HepG2 (cell line): Measurements from ENCODE around the gene GFRA4. TPM values are rescaled to one million over a fixed set of nuclear protein-coding genes. Genes with fewer than 3 reads are reported as not detected.
A peak's percentile ranks its signal among the peaks of the same experiment; 100 is the strongest.

Source experiments
- ASH2L ChIP-seq: fragments of 300-600, 200-600 bp; sonication (generic); IDR thresholded peaks from 2 replicates; pipeline ENCODE4 v1.7.0; 2017; ENCODE audit warnings: low read depth, mild to moderate bottlenecking, moderate library complexity, mixed read lengths, low read length; ENCODE audit not compliant: insufficient read length
- GPN1 ChIP-seq: sonication (generic); formaldehyde crosslinking; IDR thresholded peaks from 2 replicates; pipeline ENCODE4 v1.5.1; 2020; ENCODE audit warnings: missing genetic modification reagents, borderline replicate concordance
- NFYB ChIP-seq: sonication (generic); formaldehyde crosslinking; IDR thresholded peaks from 2 replicates; pipeline ENCODE4 v1.4.0; 2020; ENCODE audit warnings: missing genetic modification reagents
- SNAPC5 ChIP-seq: sonication (generic); formaldehyde crosslinking; IDR thresholded peaks from 2 replicates; pipeline ENCODE4 v1.8.1; 2023; ENCODE audit warnings: mild to moderate bottlenecking, missing genetic modification reagents, borderline replicate concordance
- TBX2 ChIP-seq: sonication (generic); formaldehyde crosslinking; IDR thresholded peaks from 2 replicates; pipeline ENCODE4 v1.5.0; 2020; ENCODE audit warnings: missing genetic modification reagents, mild to moderate bottlenecking, borderline replicate concordance
- TCF7L2 ChIP-seq: IDR thresholded peaks from 2 replicates; pipeline ENCODE4 v1.6.1; 2011; ENCODE audit warnings: mild to moderate bottlenecking, low read depth, low read length, moderate library complexity
- ZMYM3 ChIP-seq: sonication (generic); formaldehyde crosslinking; IDR thresholded peaks from 2 replicates; pipeline ENCODE4 v1.5.1; 2020; ENCODE audit warnings: mild to moderate bottlenecking, missing genetic modification reagents
- ZNF275 ChIP-seq: sonication (generic); formaldehyde crosslinking; IDR thresholded peaks from 2 replicates; pipeline ENCODE4 v1.8.0; 2022; ENCODE audit warnings: missing genetic modification reagents, mild to moderate bottlenecking, inconsistent platforms, borderline replicate concordance
- ZNF280D ChIP-seq: sonication (generic); formaldehyde crosslinking; IDR thresholded peaks from 2 replicates; pipeline ENCODE4 v1.5.1; 2020; ENCODE audit warnings: mild to moderate bottlenecking, missing genetic modification reagents
- ZNF407 ChIP-seq: sonication (generic); formaldehyde crosslinking; IDR thresholded peaks from one replicate; pipeline ENCODE4 v1.5.1; 2020; ENCODE audit warnings: mild to moderate bottlenecking, missing genetic modification reagents; ENCODE audit errors: not compliant biosample characterization
- ZNF800 ChIP-seq: sonication (generic); formaldehyde crosslinking; IDR thresholded peaks from 2 replicates; pipeline ENCODE4 v1.4.0; 2020; ENCODE audit warnings: missing genetic modification reagents
- polyA plus RNA-seq, 8 experiments: library from polyadenylated mRNA; depleted of rRNA in 3 of 8; stranded (reverse) in 7 of 8; unstranded in 1 of 8; fragments of >200 nt; fragmentation: Illumina TruSeq in 4 of 8; extraction: Trizol in 4 of 8; gene quantifications; 2 replicates each; pipeline versions ENCODE4 v1.2.1 to v1.2.3, GENCODE V29; 2011 to 2016; ENCODE audit warnings: low read depth in 4 of 8, missing spikeins in 1 of 8, mixed read lengths in 1 of 8; ENCODE audit not compliant: insufficient read depth in 1 of 8
- total RNA-seq, 5 experiments: library from RNA; depleted of rRNA; stranded (reverse); fragments of >200 nt; fragmentation: Illumina TruSeq; extraction: Trizol; gene quantifications; 2 replicates each; pipeline ENCODE4 v1.2.3, GENCODE V29; 2016; ENCODE audit warnings: low read depth in 1 of 5

GFRA4 gene
- total and polyA plus RNA-seq, 2 of the 13 experiments (the other 11 are each of a cell fraction or from before 2014, with no cell fraction given): not detected

- no peak for TF ChIP-seq ZNF280D (CRISPR knock-in tag)
- TF ChIP-seq ZNF275: peak; percentile 55; the same call in 1 of the 2 replicates
- TF ChIP-seq SNAPC5 (CRISPR knock-in tag): 0 out of 2 replicates have a peak, but pooled peaks have one; percentile 66
- peak; percentile 35 for TF ChIP-seq ASH2L
- no peak for TF ChIP-seq ZNF407
- TF ChIP-seq ZNF800 (CRISPR knock-in tag): peak; percentile 88
- no peak for TF ChIP-seq TCF7L2
- TF ChIP-seq TBX2: peak; percentile 87
- TF ChIP-seq ZMYM3 (CRISPR knock-in tag): peak; percentile 86; the same call in 1 of the 2 replicates
- peak; percentile 49 for TF ChIP-seq NFYB
- no peak for TF ChIP-seq GPN1 (CRISPR knock-in tag)
Observed at GRCh38 chr20:3628502-3629314, 34.5 kb downstream of the GFRA4 start (continued).
